DND-41 (cell line): Measurements from ENCODE around the gene RASL10A.
"Not testable (repeated sequence)": the region's sequence is repeated elsewhere in the genome, so short reads cannot be mapped to it uniquely, and the experiment has no call there.

ENCODE experiments used
- ATAC-seq: fragments of 200-7000 bp; cut with Tn5 transposase; 3 replicates; pipeline ENCODE4 v1.9.1; 2021; ENCODE audit warnings: low read depth; ENCODE audit not compliant: insufficient read depth
- DNase-seq: peaks from one replicate; pipeline ENCODE4 v3.0.0-alpha.2; 2020
- H2AFZ ChIP-seq: 2 replicates; pipeline ENCODE4 v1.6.0; 2012; ENCODE audit warnings: low read depth, low read length
- H3K27ac ChIP-seq: 2 replicates; pipeline ENCODE4 v1.5.1; 2012; ENCODE audit warnings: low read length, inconsistent platforms
- H3K27me3 ChIP-seq: fragments of 200-600 bp; sonication (generic); 2 replicates; pipeline ENCODE4 v1.6.0; 2012; ENCODE audit warnings: low read length, mild to moderate bottlenecking, inconsistent platforms; ENCODE audit not compliant: insufficient read depth, poor library complexity
- H3K36me3 ChIP-seq: 2 replicates; pipeline ENCODE4 v1.5.1; 2012; ENCODE audit warnings: low read length, inconsistent platforms; ENCODE audit not compliant: insufficient read depth
- H3K4me1 ChIP-seq: 2 replicates; pipeline ENCODE4 v1.5.1; 2012; ENCODE audit warnings: mild to moderate bottlenecking, low read length; ENCODE audit not compliant: insufficient read depth
- H3K4me2 ChIP-seq: 2 replicates; pipeline ENCODE4 v1.6.0; 2012; ENCODE audit warnings: mild to moderate bottlenecking, moderate library complexity, low read length, inconsistent platforms; ENCODE audit not compliant: insufficient read depth
- H3K4me3 ChIP-seq, 2 experiments: fragments of 200-600 bp in 1 of 2; shearing (Covaris generic) in 1 of 2; 2 replicates each; pipeline ENCODE4 v1.5.1; 2012 to 2016; ENCODE audit warnings: inconsistent platforms in 2 of 2, low read length in 2 of 2, mild to moderate bottlenecking in 2 of 2, low read depth in 1 of 2, moderate library complexity in 1 of 2
- H3K79me2 ChIP-seq: 2 replicates; pipeline ENCODE4 v1.6.0; 2012; ENCODE audit warnings: low read length, inconsistent platforms; ENCODE audit not compliant: insufficient read depth
- H3K9ac ChIP-seq: 2 replicates; pipeline ENCODE4 v1.6.0; 2012; ENCODE audit warnings: low read depth, mild to moderate bottlenecking, inconsistent platforms, low read length, moderate library complexity
- H3K9me3 ChIP-seq: 2 replicates; pipeline ENCODE4 v1.5.1; 2012; ENCODE audit warnings: low read length, moderate library complexity, mild to moderate bottlenecking, inconsistent platforms; ENCODE audit not compliant: insufficient read depth, severe bottlenecking
- H4K20me1 ChIP-seq: 2 replicates; pipeline ENCODE4 v1.6.0; 2012; ENCODE audit warnings: low read length; ENCODE audit not compliant: insufficient read depth
- EZH2 ChIP-seq: IDR thresholded peaks from 3 replicates; pipeline ENCODE4 v1.6.1; 2012; ENCODE audit warnings: borderline replicate concordance, low read depth, mild to moderate bottlenecking, moderate library complexity, low read length, inconsistent platforms; ENCODE audit not compliant: severe bottlenecking
- TF ChIP-seq, protein P1 (sequence below): IDR thresholded peaks from 2 replicates; pipeline ENCODE4 v1.5.1; 2012; ENCODE audit warnings: borderline replicate concordance, low read length, moderate library complexity, mild to moderate bottlenecking; ENCODE audit not compliant: poor library complexity, severe bottlenecking; ENCODE audit errors: extremely low read depth

RASL10A gene

DNA sequence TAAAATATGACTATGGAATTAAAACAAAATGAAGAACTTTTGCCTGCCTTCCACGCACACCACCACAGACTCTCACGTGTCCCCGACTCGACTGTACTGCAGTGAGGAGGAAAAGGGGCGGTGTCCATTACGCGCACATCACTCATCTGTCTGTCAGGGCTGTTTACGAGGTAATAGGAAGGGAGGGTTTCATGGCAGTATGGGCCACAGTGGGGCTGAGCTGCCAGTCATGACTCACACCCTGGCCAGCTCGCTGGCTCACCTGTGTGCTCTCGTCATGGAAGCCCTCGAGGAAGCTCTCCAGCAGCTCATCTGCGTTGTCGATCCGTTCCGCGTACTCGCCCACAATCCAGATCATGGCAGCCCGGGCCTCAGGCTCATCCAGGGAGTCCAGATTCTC lies 33.5 kb upstream of the RASL10A start:
- Histone ChIP-seq H3K4me3 (no peak overlapping the region), H3K4me2 (no peak overlapping the region), H3K36me3 (peaks cover 86% of the 10 kb centered on the region), H2AFZ (no peak overlapping the region), H3K4me1 (no peaks in the 10 kb centered on the region), H3K27me3 (no peaks in the 10 kb centered on the region), H3K79me2 (no peaks in the 10 kb centered on the region), H3K27ac (no peak overlapping the region), H3K9me3 (no peaks in the 10 kb centered on the region), H4K20me1 (0 out of 2 replicates have a peak, but pooled peaks cover 3% of the 10 kb centered on the region), H3K9ac (no peak overlapping the region)
- no peak for ATAC-seq
- DNase-seq, result no peak
- TF ChIP-seq, protein P1, sequence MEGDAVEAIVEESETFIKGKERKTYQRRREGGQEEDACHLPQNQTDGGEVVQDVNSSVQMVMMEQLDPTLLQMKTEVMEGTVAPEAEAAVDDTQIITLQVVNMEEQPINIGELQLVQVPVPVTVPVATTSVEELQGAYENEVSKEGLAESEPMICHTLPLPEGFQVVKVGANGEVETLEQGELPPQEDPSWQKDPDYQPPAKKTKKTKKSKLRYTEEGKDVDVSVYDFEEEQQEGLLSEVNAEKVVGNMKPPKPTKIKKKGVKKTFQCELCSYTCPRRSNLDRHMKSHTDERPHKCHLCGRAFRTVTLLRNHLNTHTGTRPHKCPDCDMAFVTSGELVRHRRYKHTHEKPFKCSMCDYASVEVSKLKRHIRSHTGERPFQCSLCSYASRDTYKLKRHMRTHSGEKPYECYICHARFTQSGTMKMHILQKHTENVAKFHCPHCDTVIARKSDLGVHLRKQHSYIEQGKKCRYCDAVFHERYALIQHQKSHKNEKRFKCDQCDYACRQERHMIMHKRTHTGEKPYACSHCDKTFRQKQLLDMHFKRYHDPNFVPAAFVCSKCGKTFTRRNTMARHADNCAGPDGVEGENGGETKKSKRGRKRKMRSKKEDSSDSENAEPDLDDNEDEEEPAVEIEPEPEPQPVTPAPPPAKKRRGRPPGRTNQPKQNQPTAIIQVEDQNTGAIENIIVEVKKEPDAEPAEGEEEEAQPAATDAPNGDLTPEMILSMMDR, result no peak
- TF ChIP-seq EZH2, result no peak

DNA sequence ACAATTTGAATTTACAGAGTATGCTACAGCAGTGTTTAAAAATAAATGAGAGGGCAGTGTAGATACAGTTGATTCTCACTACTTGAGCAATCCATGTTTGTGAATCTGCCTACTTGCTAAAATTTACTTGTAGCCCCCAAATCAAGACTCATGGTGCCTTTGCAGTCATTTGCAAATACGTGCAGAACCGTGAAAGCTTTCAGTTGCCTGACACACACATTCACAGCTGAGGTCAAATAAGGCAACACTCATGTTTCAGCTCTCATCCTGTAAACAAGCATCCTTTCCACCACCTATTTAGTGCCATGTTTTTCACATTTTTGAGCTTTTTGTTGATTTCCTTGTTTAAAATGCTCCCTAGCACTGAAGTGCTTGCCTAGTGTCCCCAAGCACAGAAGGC lies 32.5 kb upstream of the RASL10A start:
- Histone ChIP-seq H2AFZ (no peak overlapping the region), H3K36me3 (peaks cover 86% of the 10 kb centered on the region), H3K9ac (no peak overlapping the region), H4K20me1 (peaks cover 5% of the 10 kb centered on the region; the same call in 1 of the 2 replicates), H3K9me3 (no peaks in the 10 kb centered on the region), H3K27me3 (no peaks in the 10 kb centered on the region), H3K4me2 (no peak overlapping the region), H3K27ac (no peak overlapping the region), H3K4me3 (no peak overlapping the region), H3K79me2 (no peaks in the 10 kb centered on the region), H3K4me1 (no peaks in the 10 kb centered on the region)
- no peak for DNase-seq
- no peak for ATAC-seq
- TF ChIP-seq, protein P1, result no peak

DNA sequence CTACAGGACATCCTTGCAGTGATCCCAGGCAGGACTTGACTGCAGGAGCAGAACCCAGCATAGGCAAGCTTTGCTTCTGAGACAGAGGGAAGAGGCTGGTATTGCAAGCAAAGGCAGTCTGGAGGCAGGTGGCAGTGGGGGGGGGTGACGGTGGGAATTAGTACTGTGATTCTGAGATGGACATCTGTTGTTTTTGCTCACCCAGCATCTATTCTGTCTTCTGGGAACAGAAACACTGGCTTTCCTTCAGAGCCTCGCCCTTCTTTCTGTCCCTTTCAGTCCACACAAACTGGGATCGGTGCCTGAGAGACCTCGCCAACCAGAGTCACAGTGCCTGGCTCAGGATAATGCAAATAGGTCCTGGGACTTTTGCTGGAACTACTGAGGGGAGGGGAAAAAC lies 31.2 kb upstream of the RASL10A start:
- DNase-seq (no peak), ATAC-seq (no peak)
- H3K4me1 ChIP-seq, result no peaks in the 10 kb centered on the region
- no peak overlapping the region for H2AFZ ChIP-seq
- peaks cover 6% of the 10 kb centered on the region; the same call in 1 of the 2 replicates for H4K20me1 ChIP-seq
- no peak overlapping the region for H3K27ac ChIP-seq
- no peak overlapping the region for H3K4me2 ChIP-seq
- H3K79me2 ChIP-seq, result no peaks in the 10 kb centered on the region
- no peak overlapping the region for H3K4me3 ChIP-seq
- H3K9ac ChIP-seq, result no peak overlapping the region
- no peaks in the 10 kb centered on the region for H3K27me3 ChIP-seq
- peaks cover 88% of the 10 kb centered on the region for H3K36me3 ChIP-seq
- TF ChIP-seq, protein P1, result no peak
- TF ChIP-seq EZH2, result no peak
- H3K9me3 ChIP-seq, result no peaks in the 10 kb centered on the region

GRCh38 chr22:29345932-29346331 lies 30.4 kb upstream of the RASL10A start:
- DNase-seq (no peak), ATAC-seq (no peak)
- Histone ChIP-seq H4K20me1 (peaks cover 8% of the 10 kb centered on the region; the same call in 1 of the 2 replicates), H3K4me2 (no peak overlapping the region), H3K27me3 (no peaks in the 10 kb centered on the region), H3K9ac (no peak overlapping the region), H3K4me3 (no peak overlapping the region), H2AFZ (no peak overlapping the region), H3K79me2 (no peaks in the 10 kb centered on the region), H3K36me3 (peaks cover 88% of the 10 kb centered on the region), H3K9me3 (no peaks in the 10 kb centered on the region), H3K27ac (no peak overlapping the region), H3K4me1 (no peaks in the 10 kb centered on the region)
- no peak for TF ChIP-seq EZH2
- TF ChIP-seq, protein P1, result no peak

GRCh38 chr22:29344889-29345288 lies 29.4 kb upstream of the RASL10A start:
- H3K4me3 ChIP-seq, H3K27ac ChIP-seq, H3K4me1 ChIP-seq, H3K4me2 ChIP-seq, H3K27me3 ChIP-seq, H3K9me3 ChIP-seq, H3K9ac ChIP-seq, H3K79me2 ChIP-seq, DNase-seq, H4K20me1 ChIP-seq, H2AFZ ChIP-seq, ATAC-seq: not testable (repeated sequence)
- peaks cover 88% of the 10 kb centered on the region for H3K36me3 ChIP-seq
